Right kidney (tissue), 9 donors: ENCODE measurements around the gene RPS23.
A peak's percentile ranks its signal among the peaks of the same experiment; 100 is the strongest.

Source experiments
- DNase-seq: peaks from one replicate; pipeline ENCODE4 v3.0.0-alpha.2; 2016
- long read RNA-seq, 8 donors: transcript quantifications; one replicate each; lab custom pipeline, GENCODE V29; 2026

The RPS23 gene
- long read RNA-seq, donor 1, transcript RPS23-201 (4 exons, 3,437 nt), result major isoform, 2,780 of 4,660 reads
- long read RNA-seq, donor 1, transcript RPS23-203 (3 exons, 576 nt), result minor isoform, 781 of 4,660 reads
- long read RNA-seq, donor 1, transcript RPS23-204 (3 exons, 836 nt), result minor isoform, 51 of 4,660 reads
- long read RNA-seq, donor 1, transcript RPS23-207 (2 exons, 530 nt), result minor isoform, 24 of 4,660 reads
- long read RNA-seq, donor 1, partial matches to known transcripts, result 876 of 4,660 reads
- long read RNA-seq, donor 1, other reads (novel, unspliced or antisense), result 147 of 4,660 reads
- long read RNA-seq, donor 2, transcript RPS23-201 (4 exons, 3,437 nt), result major isoform, 1,117 of 1,887 reads
- long read RNA-seq, donor 2, transcript RPS23-207 (2 exons, 530 nt), result minor isoform, 9 of 1,887 reads
- long read RNA-seq, donor 2, transcript RPS23-203 (3 exons, 576 nt), result minor isoform, 345 of 1,887 reads
- long read RNA-seq, donor 2, transcript RPS23-204 (3 exons, 836 nt), result minor isoform, 27 of 1,887 reads
- long read RNA-seq, donor 2, partial matches to known transcripts, result 331 of 1,887 reads
- long read RNA-seq, donor 2, other reads (novel, unspliced or antisense), result 58 of 1,887 reads
- long read RNA-seq, donor 3, transcript RPS23-204 (3 exons, 836 nt), result minor isoform, 20 of 1,448 reads
- long read RNA-seq, donor 3, transcript RPS23-207 (2 exons, 530 nt), result minor isoform, 5 of 1,448 reads
- long read RNA-seq, donor 3, transcript RPS23-203 (3 exons, 576 nt), result minor isoform, 261 of 1,448 reads
- long read RNA-seq, donor 3, transcript RPS23-201 (4 exons, 3,437 nt), result major isoform, 869 of 1,448 reads
- long read RNA-seq, donor 3, partial matches to known transcripts, result 240 of 1,448 reads
- long read RNA-seq, donor 3, other reads (novel, unspliced or antisense), result 53 of 1,448 reads
- long read RNA-seq, donor 4, transcript RPS23-203 (3 exons, 576 nt), result minor isoform, 436 of 2,401 reads
- long read RNA-seq, donor 4, transcript RPS23-204 (3 exons, 836 nt), result minor isoform, 23 of 2,401 reads
- long read RNA-seq, donor 4, transcript RPS23-207 (2 exons, 530 nt), result minor isoform, 8 of 2,401 reads
- long read RNA-seq, donor 4, transcript RPS23-201 (4 exons, 3,437 nt), result major isoform, 1,430 of 2,401 reads
- long read RNA-seq, donor 4, partial matches to known transcripts, result 424 of 2,401 reads
- long read RNA-seq, donor 4, other reads (novel, unspliced or antisense), result 80 of 2,401 reads
- long read RNA-seq, donor 5, transcript RPS23-201 (4 exons, 3,437 nt), result major isoform, 2,187 of 3,304 reads
- long read RNA-seq, donor 5, transcript RPS23-203 (3 exons, 576 nt), result minor isoform, 505 of 3,304 reads
- long read RNA-seq, donor 5, transcript RPS23-204 (3 exons, 836 nt), result minor isoform, 31 of 3,304 reads
- long read RNA-seq, donor 5, transcript RPS23-207 (2 exons, 530 nt), result minor isoform, 17 of 3,304 reads
- long read RNA-seq, donor 5, partial matches to known transcripts, result 469 of 3,304 reads
- long read RNA-seq, donor 5, other reads (novel, unspliced or antisense), result 95 of 3,304 reads
- long read RNA-seq, donor 6, transcript RPS23-207 (2 exons, 530 nt), result minor isoform, 9 of 2,159 reads
- long read RNA-seq, donor 6, transcript RPS23-204 (3 exons, 836 nt), result minor isoform, 26 of 2,159 reads
- long read RNA-seq, donor 6, transcript RPS23-203 (3 exons, 576 nt), result minor isoform, 501 of 2,159 reads
- long read RNA-seq, donor 6, transcript RPS23-201 (4 exons, 3,437 nt), result major isoform, 1,223 of 2,159 reads
- long read RNA-seq, donor 6, partial matches to known transcripts, result 337 of 2,159 reads
- long read RNA-seq, donor 6, other reads (novel, unspliced or antisense), result 63 of 2,159 reads
- long read RNA-seq, donor 7, transcript RPS23-207 (2 exons, 530 nt), result minor isoform, 19 of 2,840 reads
- long read RNA-seq, donor 7, transcript RPS23-204 (3 exons, 836 nt), result minor isoform, 44 of 2,840 reads
- long read RNA-seq, donor 7, transcript RPS23-201 (4 exons, 3,437 nt), result major isoform, 1,726 of 2,840 reads
- long read RNA-seq, donor 7, transcript RPS23-203 (3 exons, 576 nt), result minor isoform, 539 of 2,840 reads
- long read RNA-seq, donor 7, partial matches to known transcripts, result 461 of 2,840 reads
- long read RNA-seq, donor 7, other reads (novel, unspliced or antisense), result 51 of 2,840 reads
- long read RNA-seq, donor 8, transcript RPS23-204 (3 exons, 836 nt), result minor isoform, 19 of 2,229 reads
- long read RNA-seq, donor 8, transcript RPS23-207 (2 exons, 530 nt), result minor isoform, 9 of 2,229 reads
- long read RNA-seq, donor 8, transcript RPS23-201 (4 exons, 3,437 nt), result major isoform, 1,436 of 2,229 reads
- long read RNA-seq, donor 8, transcript RPS23-203 (3 exons, 576 nt), result minor isoform, 375 of 2,229 reads
- long read RNA-seq, donor 8, partial matches to known transcripts, result 296 of 2,229 reads
- long read RNA-seq, donor 8, other reads (novel, unspliced or antisense), result 93 of 2,229 reads

GRCh38 chr5:82277987-82278710 is at the start of gene RPS23:
Gene RPS23 (minus strand): TSS chr5:82278354. CDS start chr5:82278323, 31 bp downstream.
- peak; percentile 100 for DNase-seq

GRCh38 chr5:82327941-82328340 is 49.8 kb upstream of the RPS23 start:
- no peak for DNase-seq

GRCh38 chr5:82325996-82326395 is 47.8 kb upstream of the RPS23 start:
- DNase-seq, result no peak

- no peak for DNase-seq
Observed at GRCh38 chr5:82325155-82325554, 47.0 kb upstream of the RPS23 start.

GRCh38 chr5:82320966-82321365 is 42.8 kb upstream of the RPS23 start:
- no peak for DNase-seq

GRCh38 chr5:82319651-82320376 is 41.7 kb upstream of the RPS23 start:
- DNase-seq, result no peak

GRCh38 chr5:82319192-82319591 is 41.0 kb upstream of the RPS23 start:
- no peak for DNase-seq

GRCh38 chr5:82314964-82315758 is 37.0 kb upstream of the RPS23 start:
- no peak for DNase-seq

GRCh38 chr5:82313016-82313415 is 34.9 kb upstream of the RPS23 start:
- DNase-seq, result peak; percentile 15

- DNase-seq, result peak; percentile 61
Observed at GRCh38 chr5:82312373-82312856, 34.3 kb upstream of the RPS23 start.

- DNase-seq, result no peak
Observed at GRCh38 chr5:82309091-82309531, 31.0 kb upstream of the RPS23 start.

- DNase-seq, result no peak
Observed at GRCh38 chr5:82308416-82308815, 30.3 kb upstream of the RPS23 start.

- DNase-seq, result no peak
Observed at GRCh38 chr5:82307451-82307850, 29.3 kb upstream of the RPS23 start.

GRCh38 chr5:82306151-82306550 is 28.0 kb upstream of the RPS23 start:
- no peak for DNase-seq

- DNase-seq, result no peak
Observed at GRCh38 chr5:82301190-82301589, 23.0 kb upstream of the RPS23 start.

- DNase-seq, result no peak
Observed at GRCh38 chr5:82298668-82299067, 20.5 kb upstream of the RPS23 start.

- no peak for DNase-seq
Observed at GRCh38 chr5:82297711-82298110, 19.6 kb upstream of the RPS23 start.
